Stimulated activated CD8-positive, alpha-beta memory T cell treated with anti-CD3 and anti-CD28 coated beads, Interleukin-4, amount 100 ng/mL, for 24 hours (primary cell): ENCODE data around the gene CDK5R2.

ENCODE experiments used
- DNase-seq: peaks from one replicate; pipeline ENCODE4 v3.0.0-alpha.2; 2020; ENCODE audit warnings: low read depth

Gene CDK5R2

DNA sequence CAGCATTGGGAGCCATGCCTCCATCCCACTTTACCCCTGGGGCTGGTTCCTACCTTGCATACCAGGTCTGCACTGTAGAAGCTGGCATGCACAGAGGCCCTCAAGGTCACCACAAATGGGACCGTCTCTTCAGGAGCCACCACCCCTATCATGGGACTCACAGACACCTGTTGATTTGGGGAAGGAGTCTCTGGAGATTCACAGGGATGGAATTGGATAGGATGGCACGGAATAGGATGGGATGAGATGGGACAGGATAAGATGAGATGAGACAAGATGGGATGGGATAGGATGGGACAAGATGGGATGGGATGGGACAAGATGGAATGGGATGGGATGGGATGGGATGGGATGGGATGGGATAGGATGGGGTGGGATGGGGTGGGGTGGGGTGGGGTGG is 49.8 kb downstream of the CDK5R2 start:
- DNase-seq, result no peak

DNA sequence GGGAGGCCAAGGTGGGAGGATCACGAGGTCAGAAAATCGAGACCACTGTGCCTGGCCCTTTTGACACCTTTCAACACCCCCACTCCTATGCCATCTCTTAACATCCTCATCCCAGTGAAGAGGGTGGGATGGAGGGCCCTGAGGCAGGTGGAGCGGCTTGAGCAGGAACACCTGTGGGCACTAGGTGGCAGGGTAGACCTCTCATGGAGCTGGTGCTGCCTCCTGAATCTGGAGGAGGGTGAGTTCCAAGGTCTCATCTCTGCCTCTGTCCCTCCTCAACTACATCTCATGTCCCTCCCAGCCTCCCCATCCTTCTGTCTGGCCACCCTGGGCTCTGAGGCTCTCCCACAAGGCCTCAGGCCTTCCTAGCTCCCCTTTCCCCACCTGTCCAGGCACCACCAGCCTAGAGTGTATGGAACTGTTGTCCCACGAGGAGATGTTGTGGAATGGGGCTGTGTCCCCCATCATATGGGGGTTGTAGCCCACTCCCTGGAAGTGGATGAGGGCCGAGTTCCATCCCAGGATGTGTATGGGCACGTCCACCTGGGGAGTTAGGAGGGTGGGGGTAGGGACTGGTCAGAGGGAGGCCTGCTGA is 50.8 kb downstream of the CDK5R2 start:
- no peak for DNase-seq

DNA sequence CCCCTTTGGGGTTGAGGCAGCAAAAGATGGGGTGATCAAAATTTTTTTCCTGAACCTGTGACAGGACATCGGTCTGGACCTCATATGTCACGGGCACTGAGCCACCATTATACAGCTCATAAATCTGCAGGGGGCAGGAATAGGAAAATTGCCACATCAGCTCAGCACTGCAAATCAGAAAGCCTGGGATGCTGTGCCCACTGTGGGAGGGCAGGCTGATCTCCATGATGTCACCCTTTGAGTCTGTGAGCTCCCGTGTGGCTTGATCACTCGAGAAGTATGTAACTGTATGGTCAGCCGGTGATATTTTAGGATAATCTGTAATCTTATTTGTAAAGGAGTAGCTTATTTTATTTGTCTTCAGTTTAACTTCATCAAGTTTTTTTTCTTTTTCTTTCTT is 51.4 kb downstream of the CDK5R2 start:
- DNase-seq, result no peak
